ENCODE measurements around the gene NECAP2.
"Not testable (repeated sequence)": the region's sequence is repeated elsewhere in the genome, so short reads cannot be mapped to it uniquely, and the experiment has no call there.

The NECAP2 gene

GRCh38 chr1:16484501-16484835, 43.9 kb downstream of the NECAP2 start:
- ChIA-PET POLR2A (no interaction called here), CTCF (no interaction called here)
- Histone ChIP-seq H3K4me3 (ENCODE audit: control insufficient read depth in 1 of 7, extremely low read depth in 1 of 7, insufficient read depth in 4 of 7, low read depth in 2 of 7, low read length in 6 of 7) (no peak overlapping the region), H3K27ac (ENCODE audit: insufficient read depth in 1 of 2, low read depth in 1 of 2, low read length in 2 of 2, poor library complexity in 1 of 2, severe bottlenecking in 2 of 2) (no peak overlapping the region), H3K4me1 (ENCODE audit: control extremely low read depth in 1 of 4, control insufficient read depth in 4 of 4, insufficient read depth in 4 of 4, low read length in 3 of 4) (no peaks in the 10 kb centered on the region), H3K9me3 (ENCODE audit: control extremely low read depth in 1 of 5, control insufficient read depth in 4 of 5, insufficient read depth in 2 of 5, low read depth in 1 of 5, low read length in 4 of 5) (no peaks in the 10 kb centered on the region), H3K27me3 (replicated peaks in 2 of 5; ENCODE audit: control insufficient read depth in 4 of 5, insufficient read depth in 5 of 5, low read length in 4 of 5) (no peaks in the 10 kb centered on the region), H3K36me3 (ENCODE audit: control insufficient read depth in 4 of 4, insufficient read depth in 4 of 4, low read length in 3 of 4) (peaks cover 0 to 8% (median 0%) of the 10 kb centered on the region in 4 experiments)
- 92% methylated on average over 8 of the region's 8 CpGs for WGBS (ENCODE audit: insufficient coverage)
- no peak for DNase-seq

- H3K4me3 ChIP-seq (ENCODE audit: control insufficient read depth in 1 of 7, extremely low read depth in 1 of 7, insufficient read depth in 4 of 7, low read depth in 2 of 7, low read length in 6 of 7), result no peak overlapping the region
- no peaks in the 10 kb centered on the region for H3K27me3 ChIP-seq (replicated peaks in 2 of 5; ENCODE audit: control insufficient read depth in 4 of 5, insufficient read depth in 5 of 5, low read length in 4 of 5)
- CTCF ChIA-PET, result no interaction called here
- no peaks in the 10 kb centered on the region for H3K9me3 ChIP-seq (ENCODE audit: control extremely low read depth in 1 of 5, control insufficient read depth in 4 of 5, insufficient read depth in 2 of 5, low read depth in 1 of 5, low read length in 4 of 5)
- no peaks in the 10 kb centered on the region for H3K4me1 ChIP-seq (ENCODE audit: control extremely low read depth in 1 of 4, control insufficient read depth in 4 of 4, insufficient read depth in 4 of 4, low read length in 3 of 4)
- DNase-seq, result no peak
- POLR2A ChIA-PET, result no interaction called here
- H3K36me3 ChIP-seq (ENCODE audit: control insufficient read depth in 4 of 4, insufficient read depth in 4 of 4, low read length in 3 of 4), result peaks cover 0 to 8% (median 0%) of the 10 kb centered on the region in 4 experiments
- H3K27ac ChIP-seq (ENCODE audit: insufficient read depth in 1 of 2, low read depth in 1 of 2, low read length in 2 of 2, poor library complexity in 1 of 2, severe bottlenecking in 2 of 2), result no peak overlapping the region
- 91% methylated on average over 4 of the region's 6 CpGs for WGBS (ENCODE audit: insufficient coverage)
These were observed 44.4 kb downstream of the NECAP2 start for GRCh38 chr1:16484931-16485330.

GRCh38 chr1:16486316-16486715, 45.8 kb downstream of the NECAP2 start:
- H3K4me3 ChIP-seq (ENCODE audit: control insufficient read depth in 1 of 7, extremely low read depth in 1 of 7, insufficient read depth in 4 of 7, low read depth in 2 of 7, low read length in 6 of 7); POLR2A ChIA-PET; H3K27ac ChIP-seq (ENCODE audit: insufficient read depth in 1 of 2, low read depth in 1 of 2, low read length in 2 of 2, poor library complexity in 1 of 2, severe bottlenecking in 2 of 2); CTCF ChIA-PET; H3K9me3 ChIP-seq (ENCODE audit: control extremely low read depth in 1 of 5, control insufficient read depth in 4 of 5, insufficient read depth in 2 of 5, low read depth in 1 of 5, low read length in 4 of 5); DNase-seq; H3K27me3 ChIP-seq (replicated peaks in 2 of 5; ENCODE audit: control insufficient read depth in 4 of 5, insufficient read depth in 5 of 5, low read length in 4 of 5); H3K36me3 ChIP-seq (ENCODE audit: control insufficient read depth in 4 of 4, insufficient read depth in 4 of 4, low read length in 3 of 4); H3K4me1 ChIP-seq (ENCODE audit: control extremely low read depth in 1 of 4, control insufficient read depth in 4 of 4, insufficient read depth in 4 of 4, low read length in 3 of 4): not testable (repeated sequence)
- WGBS (ENCODE audit: insufficient coverage), result 97% methylated on average over 7 of the region's 8 CpGs

- H3K27me3 ChIP-seq (replicated peaks in 2 of 5; ENCODE audit: control insufficient read depth in 4 of 5, insufficient read depth in 5 of 5, low read length in 4 of 5); H3K9me3 ChIP-seq (ENCODE audit: control extremely low read depth in 1 of 5, control insufficient read depth in 4 of 5, insufficient read depth in 2 of 5, low read depth in 1 of 5, low read length in 4 of 5); H3K4me1 ChIP-seq (ENCODE audit: control extremely low read depth in 1 of 4, control insufficient read depth in 4 of 4, insufficient read depth in 4 of 4, low read length in 3 of 4); CTCF ChIA-PET; DNase-seq; H3K4me3 ChIP-seq (ENCODE audit: control insufficient read depth in 1 of 7, extremely low read depth in 1 of 7, insufficient read depth in 4 of 7, low read depth in 2 of 7, low read length in 6 of 7); H3K36me3 ChIP-seq (ENCODE audit: control insufficient read depth in 4 of 4, insufficient read depth in 4 of 4, low read length in 3 of 4); POLR2A ChIA-PET; H3K27ac ChIP-seq (ENCODE audit: insufficient read depth in 1 of 2, low read depth in 1 of 2, low read length in 2 of 2, poor library complexity in 1 of 2, severe bottlenecking in 2 of 2): not testable (repeated sequence)
These were observed 46.5 kb downstream of the NECAP2 start for GRCh38 chr1:16487011-16487410.

- POLR2A ChIA-PET; H3K4me1 ChIP-seq (ENCODE audit: control extremely low read depth in 1 of 4, control insufficient read depth in 4 of 4, insufficient read depth in 4 of 4, low read length in 3 of 4); H3K4me3 ChIP-seq (ENCODE audit: control insufficient read depth in 1 of 7, extremely low read depth in 1 of 7, insufficient read depth in 4 of 7, low read depth in 2 of 7, low read length in 6 of 7); H3K9me3 ChIP-seq (ENCODE audit: control extremely low read depth in 1 of 5, control insufficient read depth in 4 of 5, insufficient read depth in 2 of 5, low read depth in 1 of 5, low read length in 4 of 5); H3K27me3 ChIP-seq (replicated peaks in 2 of 5; ENCODE audit: control insufficient read depth in 4 of 5, insufficient read depth in 5 of 5, low read length in 4 of 5); CTCF ChIA-PET; H3K36me3 ChIP-seq (ENCODE audit: control insufficient read depth in 4 of 4, insufficient read depth in 4 of 4, low read length in 3 of 4); DNase-seq; H3K27ac ChIP-seq (ENCODE audit: insufficient read depth in 1 of 2, low read depth in 1 of 2, low read length in 2 of 2, poor library complexity in 1 of 2, severe bottlenecking in 2 of 2): not testable (repeated sequence)
- WGBS (ENCODE audit: insufficient coverage), result 100% methylated on average over 4 of the region's 9 CpGs
These were observed 48.8 kb downstream of the NECAP2 start for GRCh38 chr1:16489195-16489880.

GRCh38 chr1:16491056-16491675, 50.6 kb downstream of the NECAP2 start:
- Histone ChIP-seq H3K36me3 (ENCODE audit: control insufficient read depth in 4 of 4, insufficient read depth in 4 of 4, low read length in 3 of 4) (peaks cover 0 to 5% (median under 1%) of the 10 kb centered on the region in 4 experiments), H3K27ac (ENCODE audit: insufficient read depth in 1 of 2, low read depth in 1 of 2, low read length in 2 of 2, poor library complexity in 1 of 2, severe bottlenecking in 2 of 2) (no peak overlapping the region), H3K27me3 (replicated peaks in 2 of 5; ENCODE audit: control insufficient read depth in 4 of 5, insufficient read depth in 5 of 5, low read length in 4 of 5) (no peaks in the 10 kb centered on the region), H3K4me3 (ENCODE audit: control insufficient read depth in 1 of 7, extremely low read depth in 1 of 7, insufficient read depth in 4 of 7, low read depth in 2 of 7, low read length in 6 of 7) (no peak overlapping the region), H3K4me1 (ENCODE audit: control extremely low read depth in 1 of 4, control insufficient read depth in 4 of 4, insufficient read depth in 4 of 4, low read length in 3 of 4) (no peaks in the 10 kb centered on the region), H3K9me3 (ENCODE audit: control extremely low read depth in 1 of 5, control insufficient read depth in 4 of 5, insufficient read depth in 2 of 5, low read depth in 1 of 5, low read length in 4 of 5) (no peaks in the 10 kb centered on the region)
- no peak for DNase-seq
- WGBS (ENCODE audit: insufficient coverage), result 99% methylated on average over 6 of the region's 9 CpGs
- ChIA-PET CTCF (no interaction called here), POLR2A (no interaction called here)

- H3K4me1 ChIP-seq (ENCODE audit: control extremely low read depth in 1 of 4, control insufficient read depth in 4 of 4, insufficient read depth in 4 of 4, low read length in 3 of 4); H3K36me3 ChIP-seq (ENCODE audit: control insufficient read depth in 4 of 4, insufficient read depth in 4 of 4, low read length in 3 of 4); H3K4me3 ChIP-seq (ENCODE audit: control insufficient read depth in 1 of 7, extremely low read depth in 1 of 7, insufficient read depth in 4 of 7, low read depth in 2 of 7, low read length in 6 of 7); DNase-seq; H3K27me3 ChIP-seq (replicated peaks in 2 of 5; ENCODE audit: control insufficient read depth in 4 of 5, insufficient read depth in 5 of 5, low read length in 4 of 5); H3K9me3 ChIP-seq (ENCODE audit: control extremely low read depth in 1 of 5, control insufficient read depth in 4 of 5, insufficient read depth in 2 of 5, low read depth in 1 of 5, low read length in 4 of 5); H3K27ac ChIP-seq (ENCODE audit: insufficient read depth in 1 of 2, low read depth in 1 of 2, low read length in 2 of 2, poor library complexity in 1 of 2, severe bottlenecking in 2 of 2); POLR2A ChIA-PET: not testable (repeated sequence)
- CTCF ChIA-PET, result interaction anchor here (0.7 kb wide), 1 partner anchor 218 kb away, joined by 3 read pairs; no protein-coding TSS in a partner anchor
- 96% methylated on average over 5 of the region's 7 CpGs for WGBS (ENCODE audit: insufficient coverage)
These were observed 52.4 kb downstream of the NECAP2 start for GRCh38 chr1:16492937-16493336.

Data from common myeloid progenitor, CD34-positive (primary cell).